Stimulated activated CD8-positive, alpha-beta memory T cell treated with anti-CD3 and anti-CD28 coated beads, Interleukin-15, amount 100 ng/mL, for 24 hours (primary cell): ENCODE data around the gene THSD4.

Source experiments
- DNase-seq: peaks from one replicate; pipeline ENCODE4 v3.0.0-alpha.2; 2020; ENCODE audit warnings: low read depth

Gene THSD4

GRCh38 chr15:71628988-71629770, 513.9 kb downstream of the THSD4 start:
- DNase-seq: no peak

- no peak for DNase-seq
These were observed 514.7 kb downstream of the THSD4 start for GRCh38 chr15:71629781-71630474.

DNA sequence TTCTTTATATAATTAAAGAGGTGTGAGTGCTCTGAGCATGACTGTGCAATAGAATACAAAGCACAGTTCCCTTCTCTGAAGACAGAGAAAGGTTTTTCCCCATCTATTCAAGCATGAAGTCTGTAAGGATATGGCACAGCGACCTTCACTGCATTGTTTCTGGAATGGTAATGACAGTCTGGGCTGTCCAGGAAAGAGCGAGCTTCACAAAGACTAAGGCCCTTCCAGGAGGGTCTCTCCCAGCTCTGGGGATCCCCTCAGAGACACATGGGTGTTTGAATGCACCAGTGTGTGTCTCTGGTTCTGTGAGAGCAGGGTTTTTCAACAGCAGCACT, 515.2 kb downstream of the THSD4 start:
- no peak for DNase-seq

- no peak for DNase-seq
These were observed 517.4 kb downstream of the THSD4 start for GRCh38 chr15:71632576-71633195.

- no peak for DNase-seq
These were observed 519.7 kb downstream of the THSD4 start for GRCh38 chr15:71634820-71635560.

DNA sequence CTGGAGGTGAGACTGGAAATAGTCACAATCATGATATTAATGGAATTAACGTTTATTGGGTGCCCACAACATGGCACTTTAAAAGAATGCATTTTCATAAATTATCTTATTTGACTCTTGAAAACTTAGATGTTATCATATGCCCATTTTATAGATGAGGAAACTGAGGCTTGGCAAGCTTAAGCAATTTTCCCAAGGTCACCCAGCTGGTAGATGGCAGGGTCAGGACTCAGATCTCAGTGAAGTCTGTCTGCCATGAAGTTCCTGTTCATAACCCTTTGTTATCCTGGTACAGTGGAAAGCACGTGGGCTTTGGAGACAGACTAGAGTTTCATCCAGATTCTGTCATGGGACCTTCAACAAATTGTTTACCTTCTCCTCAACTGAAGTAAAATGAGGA, 520.5 kb downstream of the THSD4 start:
- DNase-seq: no peak

GRCh38 chr15:71638876-71639275, 523.6 kb downstream of the THSD4 start:
- no peak for DNase-seq

GRCh38 chr15:71639471-71639870, 524.2 kb downstream of the THSD4 start:
- DNase-seq: no peak

DNA sequence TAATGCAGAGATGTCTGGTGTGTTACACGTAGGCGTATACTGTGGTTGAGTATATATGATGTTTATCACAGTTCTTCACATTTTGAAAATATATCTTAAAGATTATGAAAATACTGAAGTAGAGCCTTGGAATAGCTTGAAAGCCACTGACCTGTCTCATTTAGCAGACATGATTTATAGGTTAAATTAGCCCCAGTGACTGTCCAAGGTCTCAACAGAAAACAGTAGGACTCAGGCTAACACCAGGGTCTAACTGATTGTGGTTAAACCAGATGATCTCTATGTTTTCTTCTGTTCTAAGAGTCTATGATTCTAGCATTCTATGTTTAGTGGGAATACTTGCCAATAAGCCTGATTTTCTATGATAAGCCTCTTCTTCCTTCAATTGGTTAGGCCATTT, 528.6 kb downstream of the THSD4 start:
- no peak for DNase-seq

GRCh38 chr15:71646767-71647486, 531.7 kb downstream of the THSD4 start:
- DNase-seq: no peak

- DNase-seq: no peak
These were observed 532.2 kb downstream of the THSD4 start for GRCh38 chr15:71647487-71647808.

DNA sequence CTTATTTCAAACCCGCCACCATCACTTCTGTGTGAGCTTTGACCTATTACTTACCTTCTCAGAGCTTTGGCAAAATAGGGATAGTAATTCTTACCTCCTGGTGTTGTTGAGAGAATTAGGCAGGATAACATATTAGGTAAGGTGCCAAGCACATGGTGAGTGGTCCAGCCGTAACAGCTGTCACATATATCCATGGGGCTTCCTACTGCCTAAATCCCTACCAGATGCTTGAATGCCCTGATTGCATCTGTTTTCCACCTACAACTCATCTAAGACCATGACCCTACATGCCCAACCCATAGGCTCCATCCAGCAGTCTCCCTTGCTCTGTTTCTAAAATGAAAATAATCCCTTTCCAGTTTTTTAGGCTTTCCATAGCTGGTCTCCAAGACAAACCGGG, 532.8 kb downstream of the THSD4 start:
- no peak for DNase-seq

- no peak for DNase-seq
These were observed 534.6 kb downstream of the THSD4 start for GRCh38 chr15:71649894-71650293.

DNA sequence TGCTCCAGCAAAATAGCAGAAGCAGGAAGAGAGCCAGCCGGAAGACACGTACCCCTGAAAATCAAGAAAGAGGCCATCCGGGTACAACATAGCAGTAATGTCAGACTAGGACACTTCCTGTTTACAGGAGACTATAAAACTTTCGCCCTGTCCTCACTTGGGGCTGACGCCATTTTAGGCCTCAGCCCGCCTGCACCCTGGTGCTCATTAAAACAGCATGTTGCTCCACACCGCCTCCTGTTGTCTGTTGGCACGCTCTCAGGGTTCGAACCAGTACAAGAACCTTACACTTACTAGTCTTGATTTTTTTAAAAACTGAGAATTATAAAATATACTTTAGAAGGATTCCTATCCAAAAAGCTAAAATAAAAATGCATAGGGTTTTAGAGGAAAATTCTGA, 535.3 kb downstream of the THSD4 start:
- no peak for DNase-seq

GRCh38 chr15:71651750-71652186, 536.5 kb downstream of the THSD4 start:
- DNase-seq: no peak

- DNase-seq: no peak
These were observed 538.9 kb downstream of the THSD4 start for GRCh38 chr15:71654042-71654719.

- no peak for DNase-seq
These were observed 539.5 kb downstream of the THSD4 start for GRCh38 chr15:71654720-71655174.

DNA sequence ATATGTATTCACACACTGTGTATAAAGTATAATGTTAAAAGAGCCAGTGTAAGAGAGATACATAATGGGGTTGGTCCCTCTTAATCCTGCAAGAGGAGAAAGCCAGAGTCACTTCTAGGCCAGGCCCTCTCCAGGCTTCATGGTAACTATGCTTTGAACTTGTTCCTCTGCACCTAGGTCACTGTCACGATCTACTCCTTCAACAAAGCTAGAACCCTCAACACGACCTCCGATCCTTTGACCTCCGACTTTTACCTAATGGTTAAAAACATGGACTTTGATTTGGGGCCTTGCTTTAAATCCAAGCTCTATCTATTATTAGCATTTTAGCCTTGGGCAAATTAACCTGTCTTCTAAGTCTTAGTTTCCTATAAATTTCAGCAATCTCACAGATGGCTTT, 541.2 kb downstream of the THSD4 start:
- no peak for DNase-seq

DNA sequence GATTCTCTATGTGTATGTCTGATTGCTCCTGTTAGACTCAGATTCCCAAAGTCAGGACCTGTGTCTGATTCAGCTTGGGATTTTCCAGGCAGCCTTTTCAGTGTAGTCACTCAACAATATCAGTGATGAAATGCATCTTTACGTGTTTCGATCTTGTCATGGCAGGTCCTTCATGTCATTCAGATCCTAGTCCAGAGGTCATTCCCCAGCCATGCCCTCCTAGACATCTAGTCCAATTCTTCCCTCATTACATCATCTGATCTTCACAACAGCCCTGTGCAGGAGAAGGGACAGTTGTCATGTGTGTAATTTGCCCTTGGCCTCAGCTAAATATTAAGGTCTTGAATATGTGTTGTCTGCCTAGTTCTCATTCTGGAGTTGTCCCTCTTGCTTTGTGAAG, 541.9 kb downstream of the THSD4 start:
- DNase-seq: no peak

- DNase-seq: no peak
These were observed 542.8 kb downstream of the THSD4 start for GRCh38 chr15:71658036-71658435.
